ENCODE data around the gene MCAT. TPM values are rescaled to one million over a fixed set of nuclear protein-coding genes. Genes with fewer than 3 reads are reported as not detected.

Gene MCAT
- total and polyA plus RNA-seq, 11 donors = 13.4 to 32.6 (median 15.7) TPM

GRCh38 chr22:43157874-43158546 is 14.8 kb upstream of the MCAT start:
- no peaks in the 10 kb centered on the region for H3K9me3 ChIP-seq
- H3K4me3 ChIP-seq = no peak overlapping the region
- peak in 1 of 4 donors; percentile 2 for ATAC-seq
- peaks cover 0 to 48% (median 14%) of the 10 kb centered on the region in 9 donors for H3K36me3 ChIP-seq
- TF ChIP-seq POLR2A (IDR thresholded peaks at IDR 0.05) (no peak), CTCF (IDR thresholded peaks at IDR 0.05) (no peak)
- no peak for DNase-seq
- 76 to 83% (median 81%) methylated on average over 9 of the region's 9 CpGs for WGBS, 4 donors
- no peak overlapping the region for H3K27ac ChIP-seq
- no peaks in the 10 kb centered on the region for H3K27me3 ChIP-seq
- peaks cover 0 to 42% (median 11%) of the 10 kb centered on the region in 12 donors for H3K4me1 ChIP-seq
- intact Hi-C loops (cut with DNase I) = no loop called here

- DNase-seq (no peak), ATAC-seq (no peak)
- peaks cover 0 to 32% (median 6%) of the 10 kb centered on the region in 9 donors for H3K36me3 ChIP-seq
- WGBS, 4 donors = 79 to 86% (median 83%) methylated on average over 11 to 12 of the region's 12 CpGs
- no peak overlapping the region for H3K27ac ChIP-seq
- intact Hi-C loops (cut with DNase I) = no loop called here
- no peaks in the 10 kb centered on the region for H3K27me3 ChIP-seq
- H3K4me1 ChIP-seq = peaks cover 0 to 53% (median 24%) of the 10 kb centered on the region in 12 donors
- TF ChIP-seq CTCF (IDR thresholded peaks at IDR 0.05) = no peak
- TF ChIP-seq POLR2A (IDR thresholded peaks at IDR 0.05) = no peak
- H3K9me3 ChIP-seq = no peaks in the 10 kb centered on the region
- H3K4me3 ChIP-seq = no peak overlapping the region
Measured at GRCh38 chr22:43156413-43156812, 13.2 kb upstream of the MCAT start.

GRCh38 chr22:43155789-43156188 is 12.6 kb upstream of the MCAT start:
- WGBS, 4 donors = 88 to 90% (median 89%) methylated on average over 5 of the region's 5 CpGs
- Histone ChIP-seq H3K36me3 (peaks cover 0 to 25% (median 0%) of the 10 kb centered on the region in 9 donors), H3K4me1 (peaks cover 0 to 57% (median 27%) of the 10 kb centered on the region in 12 donors), H3K27me3 (no peaks in the 10 kb centered on the region), H3K4me3 (no peak overlapping the region), H3K9me3 (no peaks in the 10 kb centered on the region), H3K27ac (no peak overlapping the region)
- no peak for DNase-seq
- ATAC-seq = no peak
- TF ChIP-seq POLR2A (IDR thresholded peaks at IDR 0.05) (no peak), CTCF (IDR thresholded peaks at IDR 0.05) (no peak)
- intact Hi-C loops (cut with DNase I) = no loop called here

GRCh38 chr22:43154887-43155536 is 11.8 kb upstream of the MCAT start:
- ATAC-seq (no peak), DNase-seq (peak in 2 of 5 donors; percentile 54 to 80)
- Histone ChIP-seq H3K4me1 (peaks cover 0 to 62% (median 29%) of the 10 kb centered on the region in 12 donors), H3K4me3 (no peak overlapping the region), H3K27ac (no peak overlapping the region), H3K9me3 (no peaks in the 10 kb centered on the region), H3K36me3 (peaks cover 0 to 18% (median 0%) of the 10 kb centered on the region in 9 donors), H3K27me3 (no peaks in the 10 kb centered on the region)
- TF ChIP-seq POLR2A (IDR thresholded peaks at IDR 0.05) (no peak), CTCF (IDR thresholded peaks at IDR 0.05) (no peak)
- whole genome bisulfite sequencing, 4 donors = 82 to 91% (median 87%) methylated on average over 21 to 27 of the region's 27 CpGs
- intact Hi-C loops (cut with DNase I) = no loop called here
